GM21423 (cell line): Measurements from ENCODE around the gene NKAIN2.

ENCODE experiments used
- ATAC-seq: cut with Tn5 transposase; IDR thresholded peaks from one replicate; pipeline ENCODE4 v1.9.1; 2021; ENCODE audit warnings: mild to moderate bottlenecking, moderate library complexity; ENCODE audit not compliant: unreplicated experiment

The NKAIN2 gene

GRCh38 chr6:124073820-124074587 lies 270.3 kb downstream of the NKAIN2 start:
- ATAC-seq, result no peak

- ATAC-seq, result no peak
Measured at GRCh38 chr6:124074606-124075005, 270.9 kb downstream of the NKAIN2 start.

GRCh38 chr6:124076336-124077048 lies 272.8 kb downstream of the NKAIN2 start:
- no peak for ATAC-seq

- no peak for ATAC-seq
Measured at GRCh38 chr6:124078169-124078568, 274.5 kb downstream of the NKAIN2 start.

GRCh38 chr6:124080483-124080882 lies 276.8 kb downstream of the NKAIN2 start:
- ATAC-seq, result no peak

GRCh38 chr6:124090491-124090890 lies 286.8 kb downstream of the NKAIN2 start:
- no peak for ATAC-seq

GRCh38 chr6:124099520-124099919 lies 295.9 kb downstream of the NKAIN2 start:
- ATAC-seq, result no peak

GRCh38 chr6:124110514-124110913 lies 306.8 kb downstream of the NKAIN2 start:
- ATAC-seq, result no peak

- ATAC-seq, result no peak
Measured at GRCh38 chr6:124119596-124119995, 315.9 kb downstream of the NKAIN2 start.

- no peak for ATAC-seq
Measured at GRCh38 chr6:124123617-124124209, 320.0 kb downstream of the NKAIN2 start.

- no peak for ATAC-seq
Measured at GRCh38 chr6:124131259-124131658, 327.6 kb downstream of the NKAIN2 start.

GRCh38 chr6:124131779-124132178 lies 328.1 kb downstream of the NKAIN2 start:
- no peak for ATAC-seq

- ATAC-seq, result no peak
Measured at GRCh38 chr6:124132256-124132655, 328.6 kb downstream of the NKAIN2 start.

GRCh38 chr6:124142852-124143251 lies 339.2 kb downstream of the NKAIN2 start:
- ATAC-seq, result no peak

GRCh38 chr6:124143435-124143834 lies 339.8 kb downstream of the NKAIN2 start:
- no peak for ATAC-seq

- no peak for ATAC-seq
Measured at GRCh38 chr6:124147621-124148020, 344.0 kb downstream of the NKAIN2 start.

GRCh38 chr6:124148236-124148957 lies 344.7 kb downstream of the NKAIN2 start:
- no peak for ATAC-seq

GRCh38 chr6:124149646-124150045 lies 346.0 kb downstream of the NKAIN2 start:
- ATAC-seq, result no peak

- ATAC-seq, result no peak
Measured at GRCh38 chr6:124158024-124158423, 354.4 kb downstream of the NKAIN2 start.

- ATAC-seq, result no peak
Measured at GRCh38 chr6:124163676-124164075, 360.0 kb downstream of the NKAIN2 start.

GRCh38 chr6:124164343-124164742 lies 360.7 kb downstream of the NKAIN2 start:
- no peak for ATAC-seq
